ENCODE measurements around the gene DCAF12.

Gene DCAF12

GRCh38 chr9:34125681-34126206, 754 bp downstream of the DCAF12 start:
- no peak for DNase-seq (ENCODE audit: low spot score)

DNA sequence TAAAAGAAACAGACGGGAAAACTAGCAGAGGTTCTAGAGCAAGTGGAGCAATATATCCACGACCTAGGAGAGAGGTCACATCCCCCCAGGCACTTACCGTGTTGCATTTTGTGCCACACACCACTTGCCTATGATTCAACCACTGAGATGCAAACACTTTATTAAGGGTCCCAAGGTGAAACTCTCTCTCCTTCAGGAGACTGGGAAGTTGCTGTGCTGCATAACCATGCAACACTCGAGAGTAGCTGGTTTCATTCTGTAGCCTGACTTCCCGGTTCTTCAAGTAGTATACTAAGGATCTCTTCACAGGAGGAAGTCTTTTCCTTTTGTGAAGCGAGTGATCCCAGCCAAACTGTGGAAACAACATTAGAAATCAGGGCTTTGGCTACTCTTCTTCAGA, 1.6 kb downstream of the DCAF12 start:
- peak; percentile 64 for DNase-seq (ENCODE audit: low spot score)

GRCh38 chr9:34124099-34124498, 2.4 kb downstream of the DCAF12 start:
- peak; percentile 81 for DNase-seq (ENCODE audit: low spot score)

DNA sequence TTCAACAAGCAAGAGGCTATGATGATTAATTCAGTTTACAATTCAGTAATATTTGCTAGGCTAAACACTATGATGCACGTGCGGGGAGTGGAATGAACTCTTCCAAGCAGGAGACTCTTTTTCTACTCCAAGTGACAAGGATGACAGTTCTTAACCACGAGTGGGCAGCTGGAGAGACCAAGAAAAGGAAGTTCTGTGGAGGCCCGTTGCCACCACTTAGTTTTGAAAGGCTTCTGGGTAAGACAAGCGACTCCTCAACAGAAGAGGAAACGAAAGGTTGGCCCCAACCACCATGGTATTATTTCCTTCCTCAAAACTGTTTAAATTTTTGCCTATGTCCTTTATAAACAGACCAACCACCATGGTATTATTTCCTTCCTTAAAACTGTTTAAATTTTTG, 2.8 kb downstream of the DCAF12 start:
- DNase-seq (ENCODE audit: low spot score), result peak; percentile 42

GRCh38 chr9:34121996-34122395, 4.5 kb downstream of the DCAF12 start:
- no peak for DNase-seq (ENCODE audit: low spot score)

DNA sequence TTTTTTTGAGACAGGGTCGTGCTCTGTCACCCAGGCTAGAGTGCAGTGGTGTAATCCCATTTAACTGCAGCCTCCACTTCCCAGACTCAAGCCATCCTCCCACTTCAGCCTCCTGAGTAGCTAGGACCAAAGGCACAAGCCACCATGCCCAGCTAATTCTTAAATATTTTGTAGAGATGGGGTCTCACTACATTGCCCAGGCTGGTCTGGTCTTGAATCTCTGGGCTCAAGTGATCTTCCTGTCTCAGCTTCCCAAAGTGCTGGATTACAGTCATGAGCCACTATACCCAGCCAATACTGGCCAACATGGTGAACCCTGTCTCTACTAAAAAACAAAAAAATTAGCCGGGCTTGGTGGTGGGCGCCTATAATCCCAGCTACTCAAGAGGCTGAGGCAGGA, 6.8 kb downstream of the DCAF12 start:
- DNase-seq (ENCODE audit: low spot score), result no peak

GRCh38 chr9:34114436-34114835, 12.1 kb downstream of the DCAF12 start:
- no peak for DNase-seq (ENCODE audit: low spot score)

GRCh38 chr9:34106110-34106509, 20.4 kb downstream of the DCAF12 start:
- no peak for DNase-seq (ENCODE audit: low spot score)

DNA sequence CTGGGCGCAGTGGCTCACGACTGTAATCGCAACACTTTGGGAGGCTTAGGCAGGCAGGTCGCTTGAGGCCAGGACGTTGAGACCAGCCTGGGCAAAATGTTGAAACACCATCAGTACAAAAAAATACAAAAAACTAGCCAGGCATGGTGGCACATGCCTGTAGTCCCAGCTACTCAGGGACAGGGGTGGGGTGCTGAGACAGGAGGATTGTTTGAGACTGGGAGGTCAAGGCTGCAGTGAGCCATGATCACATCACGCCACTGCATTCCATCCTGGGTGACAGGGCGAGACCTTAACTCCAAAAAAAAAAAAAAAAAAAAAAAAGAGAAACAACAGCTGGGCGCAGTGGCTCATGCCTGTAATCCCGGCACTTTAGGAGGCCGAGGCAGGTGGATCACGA, 23.7 kb downstream of the DCAF12 start:
- no peak for DNase-seq (ENCODE audit: low spot score)

- DNase-seq (ENCODE audit: low spot score), result no peak
Measured at GRCh38 chr9:34098307-34098706, 28.2 kb downstream of the DCAF12 start.

DNA sequence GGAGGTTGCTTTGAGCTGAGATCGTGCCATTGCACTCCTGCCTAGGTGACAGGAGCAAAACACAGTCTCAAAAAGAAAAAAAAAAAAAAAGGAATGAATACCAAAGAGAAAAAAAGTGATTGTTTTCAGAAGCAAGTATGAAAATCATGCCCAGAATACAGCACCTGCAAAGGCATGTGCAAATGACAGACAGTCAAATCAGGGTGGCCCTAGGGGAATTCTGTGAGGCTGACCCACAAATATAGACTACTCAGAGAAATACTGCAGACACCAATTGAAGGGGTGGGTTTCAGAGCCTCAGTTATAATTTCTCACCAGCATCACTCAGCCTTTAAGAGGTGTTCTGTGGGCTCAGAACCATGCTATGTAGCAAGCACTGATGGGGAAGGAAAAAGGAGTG, 28.6 kb downstream of the DCAF12 start:
- no peak for DNase-seq (ENCODE audit: low spot score)

DNA sequence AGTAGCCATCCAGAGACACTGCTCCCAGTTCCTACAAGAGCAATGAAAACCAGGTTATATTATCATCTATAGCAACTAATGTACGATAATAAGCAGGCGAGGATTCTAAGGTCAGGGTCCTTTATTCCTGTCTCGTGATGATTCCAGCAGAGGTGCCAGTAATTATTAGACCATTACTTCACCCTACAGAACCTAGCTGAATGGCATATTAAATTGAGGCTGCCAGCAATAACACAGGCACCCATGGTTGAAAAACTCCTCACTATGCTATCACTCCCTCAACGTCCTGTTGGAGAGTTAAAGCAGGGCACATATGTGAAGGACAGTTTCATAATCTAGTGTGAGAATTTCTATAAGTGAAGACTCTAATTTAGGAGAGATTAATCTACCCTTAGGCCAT, 29.7 kb downstream of the DCAF12 start:
- DNase-seq (ENCODE audit: low spot score), result no peak

- no peak for DNase-seq (ENCODE audit: low spot score)
Measured at GRCh38 chr9:34093578-34093977, 32.9 kb downstream of the DCAF12 start.

GRCh38 chr9:34089311-34089710, 37.2 kb downstream of the DCAF12 start:
- no peak for DNase-seq (ENCODE audit: low spot score)

DNA sequence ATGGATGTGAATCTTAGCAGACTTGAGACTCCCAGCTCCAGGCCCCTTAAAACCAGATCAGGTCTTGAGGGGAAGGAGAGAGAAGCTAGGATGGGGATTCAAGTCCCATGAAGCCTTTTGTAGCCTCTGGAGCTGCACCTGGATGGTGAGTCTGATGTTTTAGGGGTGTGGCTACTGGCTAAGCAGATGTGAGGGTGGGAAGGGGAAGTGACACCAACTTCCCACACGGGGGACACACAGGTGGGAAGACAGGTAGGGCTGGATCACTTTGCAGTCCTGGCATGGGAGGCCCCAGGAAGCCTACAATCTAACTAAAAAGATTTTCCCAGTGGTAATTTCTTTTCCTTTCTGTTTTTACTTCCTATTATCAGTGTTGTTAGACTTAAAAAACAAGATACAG, 39.1 kb downstream of the DCAF12 start:
- no peak for DNase-seq (ENCODE audit: low spot score)

GRCh38 chr9:34086864-34087263, 39.6 kb downstream of the DCAF12 start:
- DNase-seq (ENCODE audit: low spot score), result no peak

- DNase-seq (ENCODE audit: low spot score), result no peak
Measured at GRCh38 chr9:34085581-34086500, 40.7 kb downstream of the DCAF12 start.

GRCh38 chr9:34084562-34084961, 41.9 kb downstream of the DCAF12 start:
- no peak for DNase-seq (ENCODE audit: low spot score)

GRCh38 chr9:34079181-34079580, 47.3 kb downstream of the DCAF12 start:
- DNase-seq (ENCODE audit: low spot score), result no peak

DNA sequence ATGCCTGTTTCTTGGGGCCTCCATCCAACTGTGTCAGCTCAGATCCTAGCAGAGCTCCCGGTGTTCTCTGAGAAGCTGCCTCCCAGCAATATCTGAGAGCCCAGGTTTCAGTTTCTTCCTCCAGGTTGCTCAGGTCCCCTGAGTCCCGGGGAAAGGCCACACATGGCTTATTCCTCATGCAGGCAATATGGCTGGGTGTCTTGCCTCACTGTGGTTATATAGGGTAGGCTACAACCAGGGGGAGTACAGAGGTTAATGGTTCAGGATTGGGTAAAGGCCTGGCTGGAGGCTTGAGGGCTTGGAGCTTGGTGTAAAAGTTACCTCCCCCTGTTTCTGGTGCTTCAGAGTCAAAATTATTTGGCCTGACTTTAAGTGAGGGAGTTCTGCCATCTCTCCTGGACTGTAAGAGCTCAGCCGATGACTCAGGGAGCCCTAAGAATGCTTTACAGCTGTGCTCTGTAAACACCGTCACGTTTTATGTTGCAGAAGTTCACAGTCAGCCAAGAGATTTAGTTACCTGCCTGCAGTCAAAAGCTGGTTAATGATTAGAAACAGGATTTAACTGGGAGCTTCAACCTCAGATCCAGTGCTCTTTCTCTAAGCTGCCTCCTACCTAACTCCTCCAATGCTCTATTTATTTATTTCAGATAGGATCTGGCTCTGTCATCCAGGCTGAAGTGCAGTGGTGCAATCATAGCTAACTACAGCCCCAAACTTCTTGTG, 53.5 kb downstream of the DCAF12 start:
- no peak for DNase-seq (ENCODE audit: low spot score)

GRCh38 chr9:34072410-34072809, 54.1 kb downstream of the DCAF12 start:
- DNase-seq (ENCODE audit: low spot score), result no peak

GRCh38 chr9:34070606-34071324, 55.7 kb downstream of the DCAF12 start:
- no peak for DNase-seq (ENCODE audit: low spot score)

All from hematopoietic multipotent progenitor cell treated with erythropoietin and hydrocortisone succinate and interleukin-3 and kit ligand, for 17 days (in vitro differentiated cells).